MM.1S (cell line): ENCODE measurements around the gene PIK3R5.

ENCODE experiments used
- CTCF ChIP-seq: fragments of 300-600 bp; sonication (generic); IDR thresholded peaks from 2 replicates; pipeline ENCODE4 v1.5.1; 2016; ENCODE audit warnings: antibody characterized with exemption, low read length, mixed read lengths
- EZH2 ChIP-seq: fragments of 300-600 bp; sonication (generic); optimal IDR thresholded peaks from 2 replicates; pipeline ENCODE3; 2017; ENCODE audit warnings: low read depth, mild to moderate bottlenecking, antibody characterized with exemption, low read length, mixed read lengths
- EZH2phosphoT487 ChIP-seq: fragments of 300-600 bp; sonication (generic); IDR thresholded peaks from 2 replicates; pipeline ENCODE4 v1.6.1; 2018; ENCODE audit warnings: antibody characterized with exemption, low read length

- TF ChIP-seq EZH2, result no peak
- TF ChIP-seq CTCF, result no peak
- TF ChIP-seq EZH2phosphoT487, result no peak
Measured at GRCh38 chr17:8856869-8857575, 108.5 kb downstream of the PIK3R5 start.
